Parathyroid adenoma (tissue), 2 donors: ENCODE data around the gene CAPSL.
"Not testable (repeated sequence)": the region's sequence is repeated elsewhere in the genome, so short reads cannot be mapped to it uniquely, and the experiment has no call there.

ENCODE experiments used
- H2AFZ ChIP-seq: fragments of 300-600 bp; sonication (generic); one replicate; pipeline ENCODE4 v1.7.0; 2017; ENCODE audit warnings: antibody characterized with exemption, mild to moderate bottlenecking
- H3K27ac ChIP-seq: fragments of 300-600 bp; sonication (generic); one replicate; pipeline ENCODE4 v1.7.0; 2017
- H3K27me3 ChIP-seq: fragments of 300-600 bp; sonication (generic); one replicate; pipeline ENCODE4 v1.7.0; 2017; ENCODE audit warnings: low read length; ENCODE audit not compliant: control insufficient read depth, insufficient read depth
- H3K36me3 ChIP-seq: fragments of 300-600 bp; sonication (generic); one replicate; pipeline ENCODE4 v1.7.0; 2017; ENCODE audit warnings: low read length; ENCODE audit not compliant: control insufficient read depth, insufficient read depth
- H3K4me1 ChIP-seq: fragments of 300-600 bp; sonication (generic); one replicate; pipeline ENCODE4 v1.7.0; 2017; ENCODE audit warnings: control low read depth
- H3K4me2 ChIP-seq: fragments of 300-600 bp; sonication (generic); one replicate; pipeline ENCODE4 v1.7.0; 2017; ENCODE audit warnings: low read length
- H3K4me3 ChIP-seq: fragments of 300-600 bp; sonication (generic); one replicate; pipeline ENCODE4 v1.7.0; 2017; ENCODE audit warnings: low read depth, low read length
- H3K79me2 ChIP-seq: fragments of 300-600 bp; sonication (generic); one replicate; pipeline ENCODE4 v1.7.0; 2017; ENCODE audit warnings: control low read depth
- H3K9ac ChIP-seq: fragments of 300-600 bp; sonication (generic); one replicate; pipeline ENCODE4 v1.7.0; 2017; ENCODE audit warnings: mild to moderate bottlenecking
- H3K9me3 ChIP-seq: fragments of 300-600 bp; sonication (generic); one replicate; pipeline ENCODE4 v1.7.0; 2017; ENCODE audit warnings: low read length; ENCODE audit not compliant: control insufficient read depth
- TF ChIP-seq, protein P1 (sequence below): fragments of 300-600 bp; sonication (generic); IDR thresholded peaks from one replicate; pipeline ENCODE4 v1.7.0; 2017; ENCODE audit warnings: antibody characterized with exemption, mild to moderate bottlenecking
- donor health status: primary hyperparathyroidism.

Gene CAPSL

DNA sequence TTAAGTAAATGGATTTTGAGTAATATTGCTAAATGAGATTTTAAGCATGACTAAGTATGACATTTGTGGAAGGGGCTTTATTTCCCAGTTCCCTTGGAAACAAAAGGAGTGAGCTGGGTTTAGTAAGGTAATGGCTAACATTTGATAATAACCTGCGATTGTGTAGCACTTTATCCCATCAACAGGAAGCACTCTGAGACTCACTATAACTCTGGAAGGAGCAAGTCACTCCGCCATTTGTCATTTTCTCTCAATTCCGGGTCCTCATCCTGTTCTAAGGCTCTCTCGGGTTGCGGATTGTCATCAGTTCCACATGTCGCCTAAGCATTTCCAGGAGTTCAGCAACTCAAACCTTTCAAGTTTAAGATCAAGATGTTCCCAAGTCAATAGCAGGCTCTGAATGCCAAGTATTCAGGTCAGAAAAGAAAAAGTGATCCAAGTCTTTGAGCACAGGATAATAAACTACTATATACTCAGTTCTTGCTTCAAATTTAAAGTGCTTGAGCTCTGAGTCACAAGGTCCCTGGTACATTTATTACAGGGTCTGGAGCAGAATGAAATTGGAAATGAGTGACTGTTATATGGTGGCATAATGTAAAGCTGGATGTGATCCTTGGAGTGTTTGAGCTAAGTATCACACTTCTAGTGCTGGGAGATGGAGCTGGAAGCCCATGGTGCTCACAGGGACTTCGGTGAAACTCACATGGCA lies 39.3 kb downstream of the CAPSL start:
- Histone ChIP-seq H3K79me2 (no peaks in the 10 kb centered on the region), H3K27me3 (no peaks in the 10 kb centered on the region), H3K4me1 (no peaks in the 10 kb centered on the region), H3K9ac (no peak overlapping the region), H2AFZ (no peak overlapping the region), H3K4me3 (no peak overlapping the region), H3K36me3 (no peaks in the 10 kb centered on the region), H3K9me3 (no peaks in the 10 kb centered on the region), H3K4me2 (no peak overlapping the region), H3K27ac (no peak overlapping the region)
- TF ChIP-seq, protein P1, sequence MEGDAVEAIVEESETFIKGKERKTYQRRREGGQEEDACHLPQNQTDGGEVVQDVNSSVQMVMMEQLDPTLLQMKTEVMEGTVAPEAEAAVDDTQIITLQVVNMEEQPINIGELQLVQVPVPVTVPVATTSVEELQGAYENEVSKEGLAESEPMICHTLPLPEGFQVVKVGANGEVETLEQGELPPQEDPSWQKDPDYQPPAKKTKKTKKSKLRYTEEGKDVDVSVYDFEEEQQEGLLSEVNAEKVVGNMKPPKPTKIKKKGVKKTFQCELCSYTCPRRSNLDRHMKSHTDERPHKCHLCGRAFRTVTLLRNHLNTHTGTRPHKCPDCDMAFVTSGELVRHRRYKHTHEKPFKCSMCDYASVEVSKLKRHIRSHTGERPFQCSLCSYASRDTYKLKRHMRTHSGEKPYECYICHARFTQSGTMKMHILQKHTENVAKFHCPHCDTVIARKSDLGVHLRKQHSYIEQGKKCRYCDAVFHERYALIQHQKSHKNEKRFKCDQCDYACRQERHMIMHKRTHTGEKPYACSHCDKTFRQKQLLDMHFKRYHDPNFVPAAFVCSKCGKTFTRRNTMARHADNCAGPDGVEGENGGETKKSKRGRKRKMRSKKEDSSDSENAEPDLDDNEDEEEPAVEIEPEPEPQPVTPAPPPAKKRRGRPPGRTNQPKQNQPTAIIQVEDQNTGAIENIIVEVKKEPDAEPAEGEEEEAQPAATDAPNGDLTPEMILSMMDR, result no peak

GRCh38 chr5:35894131-35894530 lies 44.3 kb downstream of the CAPSL start:
- Histone ChIP-seq H3K79me2 (no peaks in the 10 kb centered on the region), H2AFZ (no peak overlapping the region), H3K27me3 (no peaks in the 10 kb centered on the region), H3K9me3 (no peaks in the 10 kb centered on the region), H3K36me3 (no peaks in the 10 kb centered on the region), H3K27ac (no peak overlapping the region), H3K9ac (no peak overlapping the region), H3K4me3 (no peak overlapping the region), H3K4me1 (no peaks in the 10 kb centered on the region), H3K4me2 (no peak overlapping the region)
- TF ChIP-seq, protein P1, result no peak

- H3K27ac ChIP-seq, H3K4me1 ChIP-seq, H3K9ac ChIP-seq, H3K9me3 ChIP-seq, H3K79me2 ChIP-seq, H3K36me3 ChIP-seq, H3K27me3 ChIP-seq, H3K4me3 ChIP-seq, H2AFZ ChIP-seq, H3K4me2 ChIP-seq: not testable (repeated sequence)
Observed at GRCh38 chr5:35892799-35893198, 45.6 kb downstream of the CAPSL start.

DNA sequence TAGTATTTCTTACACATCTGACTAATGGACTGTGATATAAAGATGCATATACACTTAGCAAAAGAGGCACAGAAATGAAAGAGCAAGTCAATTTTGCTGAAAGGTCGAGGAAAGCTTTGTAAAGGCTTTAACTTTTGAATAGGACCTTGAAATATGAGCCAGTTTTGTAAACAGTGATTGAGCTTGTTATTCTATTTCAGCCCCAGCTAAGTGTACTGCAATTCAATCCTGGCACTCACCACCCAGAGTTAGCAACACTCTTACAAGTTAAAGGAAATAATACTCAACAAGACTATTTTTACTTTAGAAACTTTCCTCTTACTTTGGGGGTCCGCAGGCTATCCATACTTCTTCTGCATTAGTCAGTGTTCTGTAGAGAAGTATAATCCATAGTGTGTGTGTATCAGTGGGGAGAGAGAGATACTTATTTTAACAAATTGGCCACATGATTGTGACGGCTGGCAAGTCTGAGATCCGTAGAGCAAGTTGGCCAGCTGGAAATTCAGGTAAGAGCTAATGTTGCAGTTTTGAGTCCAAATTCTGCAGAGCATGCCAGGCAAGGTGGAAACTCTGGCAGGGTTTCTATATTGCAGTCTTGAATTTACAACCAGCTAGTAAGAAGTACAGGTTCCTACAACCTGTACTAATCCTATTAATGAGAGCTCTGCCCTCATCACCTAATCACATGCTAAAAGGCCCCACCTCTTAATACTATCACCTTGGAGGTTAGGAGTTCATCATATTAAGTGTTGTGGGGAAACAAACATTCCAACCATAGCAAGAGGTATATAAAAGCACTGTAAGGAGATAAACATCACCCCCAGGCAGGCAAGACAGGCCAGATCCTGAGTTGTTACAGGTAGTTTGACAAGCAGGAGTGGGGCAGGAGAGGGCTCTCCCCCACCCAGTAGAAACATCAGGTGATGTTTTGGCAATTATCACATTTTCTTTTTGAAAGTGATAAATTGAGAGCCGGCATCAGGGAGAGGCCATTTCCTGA lies 48.1 kb downstream of the CAPSL start:
- Histone ChIP-seq H2AFZ (no peak overlapping the region), H3K9me3 (no peaks in the 10 kb centered on the region), H3K9ac (no peak overlapping the region), H3K4me1 (no peaks in the 10 kb centered on the region), H3K27ac (no peak overlapping the region), H3K27me3 (no peaks in the 10 kb centered on the region), H3K4me2 (no peak overlapping the region), H3K36me3 (no peaks in the 10 kb centered on the region), H3K79me2 (no peaks in the 10 kb centered on the region), H3K4me3 (no peak overlapping the region)
- TF ChIP-seq, protein P1, result no peak

DNA sequence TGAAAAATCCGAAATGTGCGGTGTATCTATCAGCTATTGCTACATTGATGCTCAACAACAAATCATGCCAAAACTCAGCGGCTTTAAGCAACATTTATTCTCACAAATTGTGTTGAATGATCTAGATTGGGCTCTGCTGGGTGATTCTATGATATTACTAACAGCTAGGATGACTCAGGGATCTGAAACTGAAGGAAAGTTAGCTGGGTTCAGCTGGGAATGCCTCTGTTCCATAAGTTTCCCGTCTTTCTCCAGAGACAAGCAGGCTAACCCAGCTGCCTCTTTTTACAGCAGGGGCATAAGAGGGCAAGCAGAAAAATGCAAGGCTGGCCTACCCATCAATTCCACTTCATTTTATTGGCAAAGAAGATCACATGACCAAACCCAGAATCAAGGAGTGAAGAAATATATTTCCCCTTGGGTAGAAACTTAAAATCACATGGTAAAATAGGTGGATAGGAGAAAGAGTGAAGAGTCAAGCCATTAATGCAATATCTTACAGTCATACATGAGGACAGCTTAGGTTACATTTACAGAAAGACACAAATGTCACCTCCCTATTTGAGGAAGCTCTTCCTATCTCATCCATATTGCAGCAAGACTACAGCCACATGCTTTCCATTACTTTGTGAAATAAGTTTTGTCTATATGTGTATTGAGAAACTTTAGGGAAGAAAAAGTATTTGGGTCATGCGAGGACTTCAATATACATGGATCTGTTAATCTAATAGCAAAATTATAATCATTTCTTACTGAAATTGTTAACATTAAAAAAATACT lies 50.9 kb downstream of the CAPSL start:
- Histone ChIP-seq H2AFZ (no peak overlapping the region), H3K4me1 (no peaks in the 10 kb centered on the region), H3K27ac (no peak overlapping the region), H3K4me3 (no peak overlapping the region), H3K36me3 (no peaks in the 10 kb centered on the region), H3K27me3 (no peaks in the 10 kb centered on the region), H3K9me3 (no peaks in the 10 kb centered on the region), H3K9ac (no peak overlapping the region), H3K4me2 (no peak overlapping the region), H3K79me2 (no peaks in the 10 kb centered on the region)
- TF ChIP-seq, protein P1, result no peak
